GM21447 (cell line): Measurements from ENCODE around the gene ADCY2.

Source experiments
- ATAC-seq: cut with Tn5 transposase; IDR thresholded peaks from one replicate; pipeline ENCODE4 v1.9.1; 2021; ENCODE audit not compliant: unreplicated experiment

ADCY2 gene

GRCh38 chr5:7436521-7436920 is 40.6 kb downstream of the ADCY2 start:
- ATAC-seq: no peak

- no peak for ATAC-seq
Observed at GRCh38 chr5:7437836-7438235, 41.9 kb downstream of the ADCY2 start.

GRCh38 chr5:7445068-7445467 is 49.1 kb downstream of the ADCY2 start:
- no peak for ATAC-seq

DNA sequence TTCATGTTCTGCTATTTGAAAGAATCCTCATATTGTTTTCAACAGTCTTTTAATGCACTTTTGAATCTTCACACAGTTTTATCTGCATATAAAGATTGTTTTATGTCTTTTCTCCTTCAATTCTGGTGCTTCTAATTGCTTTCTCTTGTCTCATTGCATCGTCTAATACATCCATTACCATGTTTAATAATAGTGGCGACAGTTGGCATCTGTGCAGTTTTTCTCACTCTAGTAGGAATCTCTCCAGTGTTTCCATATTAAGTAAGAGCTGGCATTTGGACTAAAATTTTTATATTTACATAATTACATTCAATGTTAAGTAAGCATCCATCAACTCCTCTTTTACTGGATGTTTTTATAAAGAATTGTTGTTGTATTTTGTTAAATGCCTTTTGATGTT is 49.9 kb downstream of the ADCY2 start:
- ATAC-seq: no peak

DNA sequence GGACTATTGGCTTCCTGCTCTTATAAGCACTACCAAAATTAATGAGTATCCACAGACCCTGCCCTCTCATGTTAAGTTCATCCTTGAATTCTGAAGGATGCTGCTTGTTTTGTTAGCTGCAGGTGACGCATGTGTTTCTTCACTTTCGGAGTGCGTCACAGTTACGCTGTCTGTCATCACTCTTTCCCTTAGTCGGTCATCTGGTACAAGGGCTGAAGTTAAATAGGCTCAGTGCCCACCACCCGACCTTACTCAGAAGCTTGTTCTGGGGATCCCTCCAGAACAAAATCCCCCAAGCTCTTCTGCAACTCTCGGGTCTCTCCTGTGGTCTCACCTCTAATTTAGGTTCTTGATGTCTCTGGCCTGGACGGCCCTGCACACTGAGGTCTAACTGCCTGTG is 51.0 kb downstream of the ADCY2 start:
- ATAC-seq: no peak

GRCh38 chr5:7453947-7454346 is 58.0 kb downstream of the ADCY2 start:
- no peak for ATAC-seq

GRCh38 chr5:7456206-7456605 is 60.3 kb downstream of the ADCY2 start:
- ATAC-seq: no peak

- ATAC-seq: no peak
Observed at GRCh38 chr5:7461371-7461770, 65.4 kb downstream of the ADCY2 start.

GRCh38 chr5:7462758-7463157 is 66.8 kb downstream of the ADCY2 start:
- no peak for ATAC-seq

GRCh38 chr5:7464182-7464581 is 68.2 kb downstream of the ADCY2 start:
- no peak for ATAC-seq

DNA sequence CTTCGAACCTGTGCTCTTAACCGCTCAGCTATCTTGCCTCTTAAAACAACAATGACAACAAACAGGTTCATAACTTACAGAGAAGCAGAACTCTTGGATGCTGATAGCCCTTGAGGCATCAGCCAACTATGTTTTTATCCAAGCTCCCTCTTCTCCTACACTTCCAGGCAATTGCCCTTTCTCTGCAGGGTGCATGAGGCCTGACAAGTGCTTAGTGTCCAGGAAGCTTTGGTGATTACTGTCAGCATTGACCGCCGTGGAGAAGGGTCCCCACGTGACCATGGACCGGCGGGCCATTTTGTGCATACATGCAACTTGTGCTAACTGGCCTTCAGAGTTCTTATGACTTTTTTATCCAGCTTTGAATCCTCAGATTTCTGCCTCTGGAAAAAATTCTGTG is 71.2 kb downstream of the ADCY2 start:
- no peak for ATAC-seq

DNA sequence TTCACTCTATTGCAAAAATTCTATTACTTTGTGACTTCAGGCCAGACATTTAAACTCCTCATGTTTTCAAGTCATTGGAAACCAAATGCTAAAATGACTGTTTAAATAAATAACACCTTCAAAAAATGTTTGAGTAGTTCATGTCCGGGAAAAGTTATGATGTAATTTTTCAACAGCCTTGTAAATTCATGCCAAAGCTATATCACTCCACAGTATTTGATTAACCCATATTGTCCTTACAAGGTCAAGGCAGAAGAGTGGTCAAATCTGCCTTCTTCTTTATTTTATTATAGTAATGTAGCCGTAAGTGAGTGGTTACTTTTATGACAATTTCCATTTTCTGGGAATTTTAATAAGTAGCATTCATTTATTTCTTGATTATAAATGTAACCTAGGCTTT is 72.8 kb downstream of the ADCY2 start:
- no peak for ATAC-seq

DNA sequence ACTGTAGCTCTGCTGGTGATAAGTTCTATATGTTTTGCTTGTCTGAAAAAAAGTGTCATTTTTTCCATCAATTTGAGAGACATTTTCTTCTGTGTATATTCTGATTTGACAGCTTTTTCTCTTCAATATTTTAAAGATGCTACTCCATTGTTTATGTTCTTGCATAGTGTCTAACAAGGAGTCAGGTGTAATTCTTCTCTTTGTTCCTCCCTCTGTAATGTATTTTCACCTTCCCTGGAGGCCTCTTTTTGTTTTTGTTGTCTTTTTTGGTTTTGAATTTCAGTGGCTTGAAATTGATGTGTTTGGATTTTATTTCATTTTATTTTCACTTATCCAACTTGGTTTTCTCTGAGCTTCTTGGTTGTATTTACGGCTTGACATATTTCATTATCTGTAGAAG is 75.8 kb downstream of the ADCY2 start:
- no peak for ATAC-seq

- ATAC-seq: no peak
Observed at GRCh38 chr5:7473115-7473514, 77.2 kb downstream of the ADCY2 start.

DNA sequence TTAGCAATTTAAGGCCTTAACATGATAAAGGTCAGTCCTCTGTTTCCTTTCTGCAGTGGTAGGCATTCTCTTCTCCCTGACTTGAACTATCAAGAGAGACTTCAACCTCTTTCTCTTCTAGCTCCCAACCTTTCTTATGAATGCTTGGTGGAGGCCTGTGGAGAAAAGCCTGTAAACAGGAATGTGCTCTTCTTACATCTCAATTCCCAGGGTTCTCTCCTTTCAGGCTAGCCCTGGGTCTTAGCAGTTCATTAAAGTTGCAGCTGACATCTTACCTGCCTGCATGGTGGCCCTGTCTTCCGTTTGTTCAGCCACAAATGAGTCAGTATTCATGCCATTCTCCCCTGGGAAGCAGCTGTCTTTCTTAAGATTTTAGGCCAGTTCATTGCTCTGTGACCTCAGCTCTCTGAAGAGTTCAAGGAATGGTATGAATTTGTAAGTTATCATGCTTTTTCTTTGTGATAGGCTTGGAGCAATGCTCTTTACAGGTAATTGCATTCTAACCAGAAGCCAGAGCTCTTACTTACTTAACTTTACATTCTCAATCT is 77.8 kb downstream of the ADCY2 start:
- no peak for ATAC-seq

DNA sequence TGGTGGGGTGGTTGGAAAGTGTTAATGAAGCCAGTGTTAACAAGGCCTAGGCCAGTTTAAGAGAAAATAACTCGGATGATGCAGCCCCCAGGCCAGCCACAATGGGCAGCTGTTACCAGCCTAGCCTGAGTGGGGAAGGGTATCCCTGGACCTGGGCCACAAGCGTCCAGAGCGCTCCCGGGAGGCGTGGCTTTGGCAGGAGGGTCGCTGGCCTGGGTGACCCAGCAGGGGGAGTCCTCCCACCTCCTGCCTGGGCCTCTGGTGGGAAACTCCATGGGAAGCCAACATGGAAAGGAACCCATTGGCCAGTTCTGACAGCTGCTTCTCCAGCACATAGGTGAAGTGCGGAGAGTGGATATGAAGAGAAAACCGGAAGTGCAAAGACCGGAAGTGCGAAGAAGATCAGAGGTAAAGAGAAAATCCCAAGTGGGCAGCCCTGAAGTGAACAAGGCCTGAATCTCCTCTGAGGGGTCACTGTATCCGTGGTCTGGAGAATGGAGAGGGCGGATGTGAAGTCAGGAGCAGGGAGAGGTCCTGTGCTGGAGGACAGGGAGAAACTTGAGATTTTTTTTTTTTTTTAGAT is 79.0 kb downstream of the ADCY2 start:
- no peak for ATAC-seq

GRCh38 chr5:7478459-7478858 is 82.5 kb downstream of the ADCY2 start:
- no peak for ATAC-seq

DNA sequence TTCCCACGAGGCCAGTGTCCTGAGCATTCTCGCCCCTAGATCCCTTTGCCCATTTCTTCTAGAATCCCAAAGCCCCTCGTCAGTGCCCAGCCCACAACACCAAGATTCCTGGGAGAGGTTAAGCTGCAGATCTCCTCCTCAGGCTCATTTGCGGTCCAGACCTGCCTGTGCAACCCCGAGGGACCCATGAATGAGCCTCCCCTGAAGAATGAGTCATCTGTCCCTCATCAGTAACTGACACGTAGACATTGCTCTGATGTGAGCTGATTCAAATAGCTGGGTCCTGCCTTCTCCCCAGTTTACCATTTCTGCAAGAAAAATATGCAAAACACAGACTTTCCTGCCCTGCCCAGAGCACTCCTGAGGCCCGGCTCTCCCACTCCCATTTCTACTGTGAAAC is 92.8 kb downstream of the ADCY2 start:
- no peak for ATAC-seq

DNA sequence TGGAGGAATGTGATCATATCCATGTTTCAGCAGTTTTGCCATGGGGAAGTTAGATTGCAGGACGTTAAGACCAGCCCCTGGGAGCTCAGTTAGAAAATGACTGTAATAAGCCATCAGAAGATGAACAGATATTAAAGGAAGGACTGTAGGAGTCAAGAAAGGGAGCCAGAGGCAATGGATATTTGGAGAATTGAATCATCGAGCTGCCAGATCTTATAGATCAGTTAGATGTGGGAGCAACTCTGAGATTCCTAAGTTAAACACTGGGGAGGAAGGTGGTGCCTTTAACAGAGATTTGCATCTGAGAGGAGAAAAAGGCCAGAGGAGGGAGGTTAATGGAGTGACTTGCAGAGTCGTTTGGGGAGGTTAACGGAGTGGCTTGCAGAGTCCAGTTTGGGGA is 96.4 kb downstream of the ADCY2 start:
- ATAC-seq: no peak

GRCh38 chr5:7493081-7493480 is 97.1 kb downstream of the ADCY2 start:
- no peak for ATAC-seq

DNA sequence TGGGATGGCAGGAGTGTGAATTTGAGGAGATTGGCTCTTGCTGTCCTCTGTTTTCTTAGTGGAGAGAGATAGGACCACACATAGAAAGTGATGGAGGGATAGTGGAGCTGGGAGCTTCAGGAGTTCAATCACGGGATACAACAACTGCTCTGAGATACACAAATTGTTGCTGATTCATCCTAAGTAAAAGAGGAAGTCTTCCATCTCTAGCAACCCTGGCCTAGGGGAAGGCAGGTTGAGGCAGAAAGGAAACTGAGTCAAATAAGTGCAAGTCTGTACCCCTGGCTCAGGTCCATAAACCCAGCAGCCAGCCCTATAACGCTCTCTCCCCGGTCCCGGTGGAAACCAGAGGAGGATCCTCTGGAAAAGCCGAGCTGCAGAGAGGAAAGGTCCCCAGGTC is 97.7 kb downstream of the ADCY2 start:
- no peak for ATAC-seq

DNA sequence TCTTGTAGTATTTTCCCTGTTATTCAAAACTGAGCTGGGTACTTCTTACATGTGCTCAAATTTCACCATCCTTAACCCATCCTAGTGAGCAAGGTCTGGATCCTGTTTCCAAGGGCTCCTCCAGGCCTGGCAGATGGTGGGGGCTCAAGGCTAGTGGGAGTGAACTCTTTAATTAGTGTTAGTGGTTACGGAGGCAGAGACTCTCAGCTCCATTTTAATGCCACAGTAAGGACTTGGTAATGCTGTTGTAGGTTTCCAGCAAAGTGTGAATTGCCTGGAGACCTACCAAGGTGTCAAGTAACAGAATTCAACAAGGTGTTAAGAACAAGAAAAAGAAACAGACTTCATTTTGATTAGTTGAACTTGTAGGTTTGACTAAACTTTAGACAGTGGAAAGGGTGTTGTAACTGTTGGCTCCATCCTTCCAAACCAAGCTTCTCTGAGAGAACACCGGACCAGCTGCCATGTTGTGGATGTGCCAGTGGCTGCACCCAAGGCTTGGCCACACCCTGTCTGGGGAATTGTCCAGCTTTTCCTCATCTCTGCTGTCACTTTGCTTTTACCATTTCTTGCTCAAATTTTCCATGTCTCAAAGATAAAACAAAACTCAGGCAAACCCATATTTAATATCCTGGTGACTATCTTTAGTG is 98.7 kb downstream of the ADCY2 start:
- no peak for ATAC-seq

GRCh38 chr5:7495131-7495517 is 99.2 kb downstream of the ADCY2 start:
- no peak for ATAC-seq
